GM18873 (cell line): ENCODE results near the gene EPB41L4A.
"Not testable (repeated sequence)": the region's sequence is repeated elsewhere in the genome, so short reads cannot be mapped to it uniquely, and the experiment has no call there.

Experiments
- ATAC-seq: cut with Tn5 transposase; IDR thresholded peaks from one replicate; pipeline ENCODE4 v1.9.1; 2021; ENCODE audit warnings: mild to moderate bottlenecking, moderate library complexity, moderate number of reproducible peaks; ENCODE audit not compliant: unreplicated experiment, low FRiP score

EPB41L4A gene

GRCh38 chr5:112217843-112218579 lies 201.1 kb downstream of the EPB41L4A start:
- no peak for ATAC-seq

- no peak for ATAC-seq
Measured at GRCh38 chr5:112216140-112216539, 202.9 kb downstream of the EPB41L4A start.

GRCh38 chr5:112210430-112211005 lies 208.6 kb downstream of the EPB41L4A start:
- no peak for ATAC-seq

GRCh38 chr5:112208699-112209615 lies 210.1 kb downstream of the EPB41L4A start:
- ATAC-seq = no peak

GRCh38 chr5:112208195-112208594 lies 210.9 kb downstream of the EPB41L4A start:
- not testable (repeated sequence) for ATAC-seq

- no peak for ATAC-seq
Measured at GRCh38 chr5:112205846-112206245, 213.2 kb downstream of the EPB41L4A start.

GRCh38 chr5:112203229-112203628 lies 215.8 kb downstream of the EPB41L4A start:
- ATAC-seq = no peak

- no peak for ATAC-seq
Measured at GRCh38 chr5:112202694-112203093, 216.4 kb downstream of the EPB41L4A start.

- ATAC-seq = no peak
Measured at GRCh38 chr5:112201141-112201540, 217.9 kb downstream of the EPB41L4A start.

- ATAC-seq = no peak
Measured at GRCh38 chr5:112200131-112200530, 218.9 kb downstream of the EPB41L4A start.

GRCh38 chr5:112196584-112196983 lies 222.5 kb downstream of the EPB41L4A start:
- no peak for ATAC-seq

- ATAC-seq = no peak
Measured at GRCh38 chr5:112195924-112196323, 223.2 kb downstream of the EPB41L4A start.

GRCh38 chr5:112192866-112193265 lies 226.2 kb downstream of the EPB41L4A start:
- no peak for ATAC-seq

- ATAC-seq = no peak
Measured at GRCh38 chr5:112192072-112192471, 227.0 kb downstream of the EPB41L4A start.

- ATAC-seq = no peak
Measured at GRCh38 chr5:112189391-112189790, 229.7 kb downstream of the EPB41L4A start.

- ATAC-seq = no peak
Measured at GRCh38 chr5:112186401-112186990, 232.6 kb downstream of the EPB41L4A start.

GRCh38 chr5:112183874-112184273 lies 235.2 kb downstream of the EPB41L4A start:
- ATAC-seq = no peak

GRCh38 chr5:112183103-112183711 lies 235.9 kb downstream of the EPB41L4A start:
- ATAC-seq = no peak

GRCh38 chr5:112179290-112179689 lies 239.8 kb downstream of the EPB41L4A start:
- ATAC-seq = no peak

GRCh38 chr5:112174959-112175594 lies 244.0 kb downstream of the EPB41L4A start:
- ATAC-seq = no peak
